SK-N-MC (cell line): ENCODE results near the gene SCG5.

Source experiments
- EZH2 ChIP-seq: fragments of 200-600 bp; sonication (generic); IDR thresholded peaks from one replicate; pipeline ENCODE4 v1.6.1; 2017; ENCODE audit warnings: antibody characterized with exemption
- FOXP2 ChIP-seq: optimal IDR thresholded peaks from 2 replicates; pipeline ENCODE3; 2011; ENCODE audit warnings: mild to moderate bottlenecking, moderate library complexity; ENCODE audit not compliant: insufficient read depth; ENCODE audit errors: extremely low read length, control extremely low read depth
- POLR2AphosphoS5 ChIP-seq: IDR thresholded peaks from 2 replicates; pipeline ENCODE4 v1.6.1; 2012; ENCODE audit warnings: mild to moderate bottlenecking, low read depth, low read length, borderline replicate concordance

GRCh38 chr15:32732574-32733157 is 91.2 kb downstream of the SCG5 start:
- TF ChIP-seq EZH2, result no peak
- no peak for TF ChIP-seq POLR2AphosphoS5
- no peak for TF ChIP-seq FOXP2
